ENCODE data around the gene GLRX5.

GLRX5 gene

GRCh38 chr14:95500201-95500681 is 34.6 kb upstream of the GLRX5 start:
- peak; percentile 12 to 61 for DNase-seq
- intact Hi-C loops (cut with DNase I; ENCODE audit: low total_unique reads): no loop called here
- peaks cover 0 to 66% (median 49%) of the 10 kb centered on the region in 4 donors for H3K4me1 ChIP-seq
- H3K27me3 ChIP-seq: no peaks in the 10 kb centered on the region
- no peak overlapping the region for H3K4me3 ChIP-seq
- H3K27ac ChIP-seq: peak overlapping the region; percentile 29 to 49
- no peaks in the 10 kb centered on the region for H3K9me3 ChIP-seq
- no peaks in the 10 kb centered on the region for H3K36me3 ChIP-seq
- TF ChIP-seq, protein P1, sequence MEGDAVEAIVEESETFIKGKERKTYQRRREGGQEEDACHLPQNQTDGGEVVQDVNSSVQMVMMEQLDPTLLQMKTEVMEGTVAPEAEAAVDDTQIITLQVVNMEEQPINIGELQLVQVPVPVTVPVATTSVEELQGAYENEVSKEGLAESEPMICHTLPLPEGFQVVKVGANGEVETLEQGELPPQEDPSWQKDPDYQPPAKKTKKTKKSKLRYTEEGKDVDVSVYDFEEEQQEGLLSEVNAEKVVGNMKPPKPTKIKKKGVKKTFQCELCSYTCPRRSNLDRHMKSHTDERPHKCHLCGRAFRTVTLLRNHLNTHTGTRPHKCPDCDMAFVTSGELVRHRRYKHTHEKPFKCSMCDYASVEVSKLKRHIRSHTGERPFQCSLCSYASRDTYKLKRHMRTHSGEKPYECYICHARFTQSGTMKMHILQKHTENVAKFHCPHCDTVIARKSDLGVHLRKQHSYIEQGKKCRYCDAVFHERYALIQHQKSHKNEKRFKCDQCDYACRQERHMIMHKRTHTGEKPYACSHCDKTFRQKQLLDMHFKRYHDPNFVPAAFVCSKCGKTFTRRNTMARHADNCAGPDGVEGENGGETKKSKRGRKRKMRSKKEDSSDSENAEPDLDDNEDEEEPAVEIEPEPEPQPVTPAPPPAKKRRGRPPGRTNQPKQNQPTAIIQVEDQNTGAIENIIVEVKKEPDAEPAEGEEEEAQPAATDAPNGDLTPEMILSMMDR (IDR thresholded peaks at IDR 0.05): no peak

GRCh38 chr14:95500772-95501401 is 34.0 kb upstream of the GLRX5 start:
- Histone ChIP-seq H3K27ac (peak overlapping the region; percentile 36 to 49), H3K27me3 (no peaks in the 10 kb centered on the region), H3K9me3 (no peaks in the 10 kb centered on the region), H3K4me1 (peaks cover 0 to 60% (median 44%) of the 10 kb centered on the region in 4 donors), H3K4me3 (no peak overlapping the region), H3K36me3 (no peaks in the 10 kb centered on the region)
- TF ChIP-seq, protein P1 (IDR thresholded peaks at IDR 0.05): no peak
- peak; percentile 76 to 82 for DNase-seq
- intact Hi-C loops (cut with DNase I; ENCODE audit: low total_unique reads): no loop called here

GRCh38 chr14:95502381-95502950 is 32.4 kb upstream of the GLRX5 start:
- intact Hi-C loops (cut with DNase I; ENCODE audit: low total_unique reads): no loop called here
- DNase-seq: no peak
- Histone ChIP-seq H3K27ac (peak overlapping the region in 1 of 2 donors; percentile 19), H3K27me3 (no peaks in the 10 kb centered on the region), H3K9me3 (no peaks in the 10 kb centered on the region), H3K36me3 (no peaks in the 10 kb centered on the region), H3K4me1 (peaks cover 0 to 56% (median 34%) of the 10 kb centered on the region in 4 donors), H3K4me3 (no peak overlapping the region)
- TF ChIP-seq, protein P1 (IDR thresholded peaks at IDR 0.05): no peak

DNA sequence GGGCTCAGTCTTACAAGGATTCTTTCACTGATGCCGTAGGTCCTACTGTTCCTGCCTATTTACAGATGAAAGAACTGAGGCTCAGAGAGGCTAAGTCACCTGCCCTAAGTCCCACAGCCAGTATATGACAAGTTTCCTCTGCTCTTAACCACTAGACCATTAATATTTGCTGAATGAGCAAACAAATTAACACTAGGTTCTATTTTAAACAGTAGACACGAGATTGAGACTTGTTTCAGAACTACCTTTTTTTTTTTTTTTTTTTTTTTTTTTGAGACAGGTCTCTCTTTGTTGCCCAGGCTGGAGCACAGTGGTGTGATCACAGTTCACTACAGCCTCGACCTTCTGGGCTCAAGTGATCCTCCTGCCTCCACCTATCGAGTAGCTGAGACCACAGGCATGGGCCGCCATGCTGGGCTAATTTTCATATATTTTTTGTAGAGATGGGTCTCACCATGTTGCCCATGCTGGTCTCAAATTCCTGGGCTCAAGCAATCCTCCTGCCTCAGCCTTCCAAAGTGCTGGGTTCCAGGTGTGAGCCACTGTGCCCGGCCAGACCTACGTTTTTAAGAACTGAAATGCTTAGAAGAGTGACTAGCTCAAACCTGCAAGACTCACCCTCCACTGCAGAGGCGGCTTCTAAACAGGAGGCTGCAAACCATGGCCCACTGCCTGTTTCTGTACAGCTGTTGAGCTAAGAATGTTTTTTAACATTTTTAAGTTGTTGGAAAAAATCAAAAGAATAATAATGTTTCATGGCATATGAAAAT is 31.3 kb upstream of the GLRX5 start:
- H3K4me3 ChIP-seq: no peak overlapping the region
- intact Hi-C loops (cut with DNase I; ENCODE audit: low total_unique reads): no loop called here
- no peaks in the 10 kb centered on the region for H3K36me3 ChIP-seq
- TF ChIP-seq, protein P1 (IDR thresholded peaks at IDR 0.05): no peak
- peaks cover 0 to 56% (median 38%) of the 10 kb centered on the region in 4 donors for H3K4me1 ChIP-seq
- H3K27ac ChIP-seq: peak overlapping the region in 1 of 2 donors; percentile 6
- DNase-seq: no peak
- no peaks in the 10 kb centered on the region for H3K9me3 ChIP-seq
- no peaks in the 10 kb centered on the region for H3K27me3 ChIP-seq

- H3K27ac ChIP-seq: peak overlapping the region in 1 of 2 donors; percentile 6
- no peak overlapping the region for H3K4me3 ChIP-seq
- intact Hi-C loops (cut with DNase I; ENCODE audit: low total_unique reads): no loop called here
- peaks cover 0 to 50% (median 33%) of the 10 kb centered on the region in 4 donors for H3K4me1 ChIP-seq
- no peaks in the 10 kb centered on the region for H3K27me3 ChIP-seq
- peaks cover 0 to 1% (median 0%) of the 10 kb centered on the region in 3 donors for H3K36me3 ChIP-seq
- H3K9me3 ChIP-seq: no peaks in the 10 kb centered on the region
- DNase-seq: peak in 1 of 2 donors; percentile 49
- TF ChIP-seq, protein P1 (IDR thresholded peaks at IDR 0.05): no peak
Measured at GRCh38 chr14:95504135-95505029, 30.5 kb upstream of the GLRX5 start.
